ENCODE data around the gene AGAP3. TPM values are rescaled to one million over a fixed set of nuclear protein-coding genes. Genes with fewer than 3 reads are reported as not detected.

Gene AGAP3
- 10 to 100 TPM; 40.5 to 93.4 (median 50.3) TPM for total RNA-seq
- 10 to 100 TPM; 40.2 to 67.5 TPM for polyA plus RNA-seq
- long read RNA-seq, donor 1, transcript AGAP3-211 (9 exons, 2,039 nt) = major isoform, 22 of 121 reads
- long read RNA-seq, donor 1, transcript AGAP3-202 (18 exons, 3,225 nt) = minor isoform, 13 of 121 reads
- long read RNA-seq, donor 1, partial matches to known transcripts = 29 of 121 reads
- long read RNA-seq, donor 1, other reads (novel, unspliced or antisense) = 54 of 121 reads
- long read RNA-seq, donor 2, transcript AGAP3-211 (9 exons, 2,039 nt) = major isoform, 16 of 115 reads
- long read RNA-seq, donor 2, transcript AGAP3-202 (18 exons, 3,225 nt) = minor isoform, 14 of 115 reads
- long read RNA-seq, donor 2, partial matches to known transcripts = 50 of 115 reads
- long read RNA-seq, donor 2, other reads (novel, unspliced or antisense) = 31 of 115 reads
- long read RNA-seq, donor 3, partial matches to known transcripts = 10 of 17 reads
- long read RNA-seq, donor 3, other reads (novel, unspliced or antisense) = 6 of 17 reads

GRCh38 chr7:151085691-151086620 lies at the start of gene AGAP3:
Gene AGAP3, plus strand, starts transcription at chr7:151086475. Its CDS starts 267 bp downstream, at chr7:151086742.
- ATAC-seq (peak; percentile 59 to 72 (median 66)), DNase-seq (peak; percentile 89 to 91)
- no peaks in the 10 kb centered on the region for H3K36me3 ChIP-seq
- intact Hi-C loops (cut with DNase I) = loop anchor here in 2 of 10 donors (2.0 kb wide), 3 partner anchors 25 to 57 kb away; partner anchors contain the start of genes ABCB8 (in 1 of the 2) and SLC4A2 (in 1 of the 2)
- no peaks in the 10 kb centered on the region for H3K9me3 ChIP-seq
- TF ChIP-seq CTCF (IDR thresholded peaks at IDR 0.05) = no peak
- H3K27ac ChIP-seq = peak within 1 kb of the TSS; percentile 81 to 94 (median 90)
- H3K27me3 ChIP-seq = no peaks in the 10 kb centered on the region
- WGBS, 2 donors = 1% methylated on average over 53 to 77 of the region's 84 CpGs
- H3K4me3 ChIP-seq = peak within 1 kb of the TSS; percentile 69 to 88 (median 78)
- H3K4me1 ChIP-seq = peaks cover 41 to 72% (median 69%) of the 10 kb centered on the region in 9 donors

- peak; percentile 65 to 70 for DNase-seq
- H3K9me3 ChIP-seq = no peaks in the 10 kb centered on the region
- intact Hi-C loops (cut with DNase I) = loop anchor here in 2 of 10 donors (10.0 kb wide), 1 partner anchor 66 kb away; no protein-coding TSS in a partner anchor
- 43 to 49% methylated on average over 12 of the region's 12 CpGs for WGBS, 2 donors
- no peaks in the 10 kb centered on the region for H3K27me3 ChIP-seq
- no peak for TF ChIP-seq CTCF (IDR thresholded peaks at IDR 0.05)
- H3K27ac ChIP-seq = peak overlapping the region in 6 of 10 donors; percentile 30 to 61 (median 36)
- no peak overlapping the region for H3K4me3 ChIP-seq
- H3K4me1 ChIP-seq = peaks cover 10 to 33% (median 22%) of the 10 kb centered on the region in 9 donors
- ATAC-seq = peak in 7 of 8 donors; percentile 41 to 88 (median 68)
- peaks cover 0 to 63% (median 12%) of the 10 kb centered on the region in 9 donors for H3K36me3 ChIP-seq
These were observed 47.1 kb upstream of the AGAP3 start for GRCh38 chr7:151038951-151039849.

DNA sequence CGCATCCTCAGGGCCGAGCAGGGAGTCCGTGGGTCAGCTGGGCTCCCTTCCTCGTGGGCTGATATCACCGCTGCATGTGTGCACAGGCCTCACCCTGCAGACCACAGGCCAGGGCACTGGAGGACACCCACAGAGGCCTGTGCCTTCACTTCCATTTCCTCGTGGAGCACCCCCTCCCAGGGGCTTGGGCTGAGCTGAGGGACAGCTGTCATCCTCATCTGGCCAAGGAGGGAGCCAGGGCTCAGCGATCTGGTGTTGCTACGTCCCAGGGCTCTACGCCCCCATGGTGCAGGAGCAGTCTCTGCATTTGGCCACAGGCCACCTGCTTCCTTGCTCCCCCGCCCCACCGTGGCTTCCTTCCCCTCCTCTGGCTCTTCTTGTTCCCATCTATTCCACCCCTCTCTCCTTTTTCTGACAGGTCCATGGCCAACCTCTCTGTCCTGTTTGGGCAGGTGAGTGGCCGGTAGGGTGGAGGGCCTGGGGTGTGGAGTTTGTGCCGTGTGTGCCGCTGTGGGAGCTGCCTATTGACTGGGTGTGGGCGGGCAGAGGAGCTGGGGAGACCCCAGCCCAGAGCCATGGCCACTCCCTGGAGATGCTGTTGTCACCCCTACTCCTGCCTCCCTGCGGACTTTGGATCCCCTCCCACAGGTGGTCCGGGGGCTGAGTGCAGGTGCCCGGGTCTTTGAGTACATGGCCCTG lies 46.3 kb upstream of the AGAP3 start:
- ATAC-seq = peak in 3 of 8 donors; percentile 11 to 20 (median 18)
- H3K4me1 ChIP-seq = peaks cover 10 to 27% (median 19%) of the 10 kb centered on the region in 9 donors
- DNase-seq = no peak
- H3K4me3 ChIP-seq = no peak overlapping the region
- peak overlapping the region in 4 of 10 donors; percentile 2 to 61 (median 45) for H3K27ac ChIP-seq
- H3K9me3 ChIP-seq = no peaks in the 10 kb centered on the region
- WGBS, 2 donors = 66 to 72% methylated on average over 18 of the region's 18 CpGs
- peaks cover 0 to 63% (median 12%) of the 10 kb centered on the region in 9 donors for H3K36me3 ChIP-seq
- intact Hi-C loops (cut with DNase I) = loop anchor here in 3 of 10 donors (10.0 kb wide), 1 partner anchor 65 kb away; no protein-coding TSS in a partner anchor
- H3K27me3 ChIP-seq = no peaks in the 10 kb centered on the region
- no peak for TF ChIP-seq CTCF (IDR thresholded peaks at IDR 0.05)

Measured in heart right ventricle (tissue), 16 donors.